ENCODE data around the gene OR5C1.

- TF ChIP-seq HOXB5 (CRISPR knock-in tag; IDR thresholded peaks at IDR 0.05) (no peak), JUN (IDR thresholded peaks at IDR 0.05) (no peak), EP300 (IDR thresholded peaks at IDR 0.05) (no peak), CTCF (IDR thresholded peaks at IDR 0.05) (no peak), CHD2 (IDR thresholded peaks at IDR 0.05; ENCODE audit: low read length, partially characterized antibody) (no peak), ESRRA (IDR thresholded peaks at IDR 0.05; ENCODE audit: borderline replicate concordance, low read length) (no peak), POLR2A (IDR thresholded peaks at IDR 0.05; ENCODE audit: low read length) (no peak), RNF2 (IDR thresholded peaks at IDR 0.05; ENCODE audit: borderline replicate concordance, low read depth) (no peak), ZSCAN20 (CRISPR knock-in tag; IDR thresholded peaks at IDR 0.05) (no peak), PBX3 (IDR thresholded peaks at IDR 0.05) (no peak)
Measured at GRCh38 chr9:122800066-122801060, 11.6 kb downstream of the OR5C1 start, which contains the start of gene OR1K1.

Data from A549 (cell line).